Cardiac fibroblast (primary cell): Measurements from ENCODE around the gene HLA-DQB1.
A peak's percentile ranks its signal among the peaks of the same experiment; 100 is the strongest.
"Not testable (repeated sequence)": the region's sequence is repeated elsewhere in the genome, so short reads cannot be mapped to it uniquely, and the experiment has no call there.

Experiments
- DNase-seq, 2 donors: peaks; one replicate each; pipeline versions ENCODE4 v3.0.0 to v3.0.0-alpha.2; 2010; ENCODE audit warnings: low read depth in 2 of 2
- H3K4me3 ChIP-seq, 2 donors: replicated peaks in 1 of 2; 1 replicate in 1 of 2; 2 replicates in 1 of 2; pipeline ENCODE4 v1.5.1; 2011; ENCODE audit warnings: low read depth in 2 of 2, low read length in 2 of 2, mild to moderate bottlenecking in 2 of 2, moderate library complexity in 1 of 2
- TF ChIP-seq, protein P1 (sequence below): IDR thresholded peaks from one replicate; pipeline ENCODE4 v1.5.1; 2011; ENCODE audit warnings: low read depth, mild to moderate bottlenecking, low read length, inconsistent platforms

Gene HLA-DQB1

GRCh38 chr6:32692019-32692418 lies 25.6 kb upstream of the HLA-DQB1 start:
- no peak overlapping the region for H3K4me3 ChIP-seq
- peak in 1 of 2 donors; percentile 11 for DNase-seq
- TF ChIP-seq, protein P1, sequence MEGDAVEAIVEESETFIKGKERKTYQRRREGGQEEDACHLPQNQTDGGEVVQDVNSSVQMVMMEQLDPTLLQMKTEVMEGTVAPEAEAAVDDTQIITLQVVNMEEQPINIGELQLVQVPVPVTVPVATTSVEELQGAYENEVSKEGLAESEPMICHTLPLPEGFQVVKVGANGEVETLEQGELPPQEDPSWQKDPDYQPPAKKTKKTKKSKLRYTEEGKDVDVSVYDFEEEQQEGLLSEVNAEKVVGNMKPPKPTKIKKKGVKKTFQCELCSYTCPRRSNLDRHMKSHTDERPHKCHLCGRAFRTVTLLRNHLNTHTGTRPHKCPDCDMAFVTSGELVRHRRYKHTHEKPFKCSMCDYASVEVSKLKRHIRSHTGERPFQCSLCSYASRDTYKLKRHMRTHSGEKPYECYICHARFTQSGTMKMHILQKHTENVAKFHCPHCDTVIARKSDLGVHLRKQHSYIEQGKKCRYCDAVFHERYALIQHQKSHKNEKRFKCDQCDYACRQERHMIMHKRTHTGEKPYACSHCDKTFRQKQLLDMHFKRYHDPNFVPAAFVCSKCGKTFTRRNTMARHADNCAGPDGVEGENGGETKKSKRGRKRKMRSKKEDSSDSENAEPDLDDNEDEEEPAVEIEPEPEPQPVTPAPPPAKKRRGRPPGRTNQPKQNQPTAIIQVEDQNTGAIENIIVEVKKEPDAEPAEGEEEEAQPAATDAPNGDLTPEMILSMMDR: peak; percentile 16

GRCh38 chr6:32689531-32690501 lies 23.4 kb upstream of the HLA-DQB1 start:
- DNase-seq: peak in 1 of 2 donors; percentile 10
- no peak overlapping the region for H3K4me3 ChIP-seq
- TF ChIP-seq, protein P1: no peak

GRCh38 chr6:32685603-32686002 lies 19.1 kb upstream of the HLA-DQB1 start:
- no peak for DNase-seq
- H3K4me3 ChIP-seq: no peak overlapping the region
- TF ChIP-seq, protein P1: no peak

- TF ChIP-seq, protein P1: no peak
- H3K4me3 ChIP-seq: no peak overlapping the region
- no peak for DNase-seq
Observed at GRCh38 chr6:32684246-32684645, 17.8 kb upstream of the HLA-DQB1 start.

DNA sequence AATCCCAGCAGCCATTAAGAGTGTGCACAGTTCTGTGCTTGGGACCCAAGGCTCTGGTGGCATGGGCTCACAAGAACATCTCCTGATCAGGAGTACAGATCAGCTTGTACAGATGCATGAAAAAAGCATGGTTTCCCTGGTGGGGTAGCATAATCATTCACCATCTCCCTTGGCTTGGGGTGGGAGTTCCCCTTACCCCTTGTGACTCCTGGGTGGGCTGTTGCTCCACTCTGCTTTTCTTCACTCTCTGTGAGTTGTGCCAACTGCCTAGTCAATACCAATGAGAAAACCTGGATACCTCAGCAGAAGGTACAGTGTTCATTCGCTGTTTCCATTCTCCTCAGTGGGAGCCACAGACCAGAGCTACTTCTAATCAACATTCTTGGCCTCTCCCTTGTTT lies 13.6 kb upstream of the HLA-DQB1 start:
- H3K4me3 ChIP-seq: no peak overlapping the region
- TF ChIP-seq, protein P1: no peak
- no peak for DNase-seq

DNA sequence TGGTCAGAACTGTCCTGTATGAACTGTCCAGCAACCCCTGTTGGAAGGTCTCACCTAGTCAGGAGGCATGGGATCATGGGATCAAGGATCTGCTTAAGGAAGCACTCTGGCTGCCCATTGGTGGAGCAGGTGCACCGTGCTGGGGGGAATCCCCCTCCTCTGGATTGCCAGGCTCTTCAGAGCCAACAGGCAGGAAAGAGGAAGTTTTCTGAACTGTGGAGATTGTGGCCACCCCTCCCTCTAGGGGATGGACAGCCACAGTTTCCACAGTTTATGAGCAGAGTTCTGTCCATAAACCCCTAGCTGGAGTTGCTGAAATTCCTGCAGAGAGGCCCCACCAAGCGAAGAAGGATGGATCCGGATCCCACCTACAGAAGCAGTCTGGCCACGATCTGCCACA lies 13.0 kb upstream of the HLA-DQB1 start:
- TF ChIP-seq, protein P1: no peak
- no peak for DNase-seq

DNA sequence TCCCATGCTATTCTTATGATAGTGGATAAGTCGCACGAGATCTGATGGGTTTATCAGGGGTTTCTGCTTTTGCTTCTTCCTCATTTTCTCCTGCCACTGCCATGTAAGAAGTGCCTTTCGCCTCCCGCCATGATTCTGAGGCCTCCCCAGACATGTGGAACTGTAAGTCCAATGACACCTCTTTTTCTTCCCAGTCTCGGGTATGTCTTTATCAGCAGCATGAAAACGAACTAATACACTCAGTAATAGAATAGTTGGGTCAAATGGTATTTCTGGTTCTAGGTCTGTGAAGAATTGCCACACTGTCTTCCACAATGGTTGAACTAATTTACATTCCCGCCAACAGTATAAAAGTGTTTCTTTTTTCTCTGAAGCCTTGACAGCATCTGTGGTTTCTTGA lies 7.7 kb upstream of the HLA-DQB1 start:
- not testable (repeated sequence) for DNase-seq

More for the DNA sequence above, 13.0 kb upstream of the HLA-DQB1 start:
- H3K4me3 ChIP-seq: no peak overlapping the region

DNA sequence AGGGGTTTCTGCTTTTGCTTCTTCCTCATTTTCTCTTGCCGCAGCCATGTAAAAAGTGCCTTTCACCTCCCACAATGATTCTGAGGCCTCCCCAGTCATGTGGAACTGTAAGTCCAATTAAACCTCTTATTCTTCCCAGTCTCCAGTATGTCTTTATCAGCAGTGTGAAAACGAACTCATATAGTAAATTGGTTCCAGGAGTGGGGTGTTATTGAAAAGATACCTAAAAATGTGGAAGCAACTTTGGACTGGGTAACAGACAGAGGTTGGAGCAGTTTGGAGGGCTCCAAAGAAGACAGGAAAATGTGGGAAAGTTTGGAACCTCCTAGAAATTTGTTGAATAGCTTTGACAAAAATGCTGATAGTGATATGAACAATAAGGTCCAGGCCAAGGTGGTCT lies 5.5 kb upstream of the HLA-DQB1 start:
- not testable (repeated sequence) for H3K4me3 ChIP-seq, DNase-seq

More for the DNA sequence above, 7.7 kb upstream of the HLA-DQB1 start:
- not testable (repeated sequence) for H3K4me3 ChIP-seq
